HG02642 (cell line): ENCODE results near the gene COX6A2.
"Not testable (repeated sequence)": the region's sequence is repeated elsewhere in the genome, so short reads cannot be mapped to it uniquely, and the experiment has no call there.

Source experiments
- ATAC-seq: cut with Tn5 transposase; IDR thresholded peaks from one replicate; pipeline ENCODE4 v1.9.1; 2021; ENCODE audit warnings: mild to moderate bottlenecking; ENCODE audit not compliant: unreplicated experiment, poor library complexity

COX6A2 gene

GRCh38 chr16:31464348-31464769 lies 36.2 kb upstream of the COX6A2 start:
- ATAC-seq = no peak

GRCh38 chr16:31461921-31462804 lies 34.0 kb upstream of the COX6A2 start:
- no peak for ATAC-seq

- ATAC-seq = no peak
Observed at GRCh38 chr16:31461201-31461920, 33.2 kb upstream of the COX6A2 start.

GRCh38 chr16:31460582-31461002 lies 32.4 kb upstream of the COX6A2 start:
- ATAC-seq = no peak

- ATAC-seq = peak; percentile 75
Observed at GRCh38 chr16:31459687-31460581, 31.8 kb upstream of the COX6A2 start.

- peak; percentile 76 for ATAC-seq
Observed at GRCh38 chr16:31458844-31459686, 30.9 kb upstream of the COX6A2 start, which contains the start of gene ARMC5. ARMC5 (plus strand) TSS chr16:31459501; CDS start chr16:31459525, 24 bp downstream.

- peak; percentile 7 for ATAC-seq
Observed at GRCh38 chr16:31458073-31458843, 30.1 kb upstream of the COX6A2 start.

- ATAC-seq = no peak
Observed at GRCh38 chr16:31456988-31457360, 28.8 kb upstream of the COX6A2 start.

GRCh38 chr16:31455601-31456314 lies 27.6 kb upstream of the COX6A2 start:
- no peak for ATAC-seq

GRCh38 chr16:31453255-31454204 lies 25.4 kb upstream of the COX6A2 start:
- no peak for ATAC-seq

GRCh38 chr16:31452631-31453106 lies 24.5 kb upstream of the COX6A2 start:
- ATAC-seq = no peak

- ATAC-seq = no peak
Observed at GRCh38 chr16:31451681-31452351, 23.7 kb upstream of the COX6A2 start.

- ATAC-seq = no peak
Observed at GRCh38 chr16:31451201-31451600, 23.0 kb upstream of the COX6A2 start.

GRCh38 chr16:31445931-31446330 lies 17.8 kb upstream of the COX6A2 start:
- not testable (repeated sequence) for ATAC-seq

GRCh38 chr16:31441956-31442355 lies 13.8 kb upstream of the COX6A2 start:
- no peak for ATAC-seq

- ATAC-seq = no peak
Observed at GRCh38 chr16:31440516-31441184, 12.5 kb upstream of the COX6A2 start.
